Body of pancreas (tissue), 4 donors: ENCODE measurements around the gene DCLRE1C. TPM values are rescaled to one million over a fixed set of nuclear protein-coding genes. Genes with fewer than 3 reads are reported as not detected.

Source experiments
- ATAC-seq: fragments of 150-250 bp; one replicate; pipeline ENCODE4 v1.9.1; 2016
- DNase-seq, 4 donors: peaks; one replicate each; pipeline ENCODE4 v3.0.0-alpha.2; 2019
- H3K27ac ChIP-seq, 4 donors: fragments of 200-600 bp; sonication (generic); 1 replicate in 3 of 4; 2 replicates in 1 of 4; pipeline versions ENCODE4 v1.5.1 to v1.6.1; 2016 to 2019; ENCODE audit warnings: mild to moderate bottlenecking in 1 of 4, mixed read lengths in 1 of 4, moderate library complexity in 1 of 4
- H3K27me3 ChIP-seq, 2 donors: fragments of 200-600 bp; sonication (generic); one replicate each; pipeline ENCODE4 v1.6.0; 2016; ENCODE audit warnings: mild to moderate bottlenecking in 1 of 2
- H3K36me3 ChIP-seq, 2 donors: fragments of 200-600 bp; sonication (generic); replicated peaks in 1 of 2; 2 replicates each; pipeline ENCODE4 v1.5.1; 2016; ENCODE audit warnings: low read depth in 2 of 2; ENCODE audit not compliant: insufficient read depth in 1 of 2
- H3K4me1 ChIP-seq: fragments of 200-600 bp; sonication (generic); one replicate; pipeline ENCODE4 v1.6.0; 2016
- H3K4me3 ChIP-seq, 2 donors: fragments of 200-600 bp; sonication (generic); 1 replicate in 1 of 2; 2 replicates in 1 of 2; pipeline ENCODE4 v1.5.1; 2016 to 2019
- H3K9me3 ChIP-seq, 3 donors: fragments of 200-600 bp; sonication (generic); 1 replicate in 2 of 3; 2 replicates in 1 of 3; pipeline ENCODE4 v1.5.1; 2016
- POLR2A ChIP-seq, 3 donors: fragments of 450-650 bp; IDR thresholded peaks; one replicate each; pipeline ENCODE4 v1.6.1; 2016; ENCODE audit warnings: antibody characterized with exemption in 3 of 3, mild to moderate bottlenecking in 2 of 3
- WGBS, 2 donors: methylation state at CpG; one replicate each; pipeline ENCODE4 v1.1.5; 2017; 5-methylcytosine and 5-hydroxymethylcytosine counted together
- intact Hi-C: fragments of 100-400 bp; cut with DNase I; formaldehyde crosslinking; loops from one replicate; pipeline ENCODE4 v1.15.1; 2023
- total RNA-seq, 2 donors: library from RNA; depleted of rRNA; stranded (reverse); fragments of >200 nt; gene quantifications; one replicate each; pipeline ENCODE4 v1.1.0, GENCODE V29; 2016
- TF ChIP-seq, protein P1 (sequence below), 7 experiments: fragments of 450-650 bp in 4 of 7; fragments of 200-600 bp in 3 of 7; sonication (generic) in 3 of 7; IDR thresholded peaks; one replicate each; pipeline ENCODE4 v1.5.1; 2016 to 2019; ENCODE audit warnings: antibody characterized with exemption in 7 of 7

Gene DCLRE1C
- total RNA-seq, 2 donors from 2014 or later: 4.7 to 10.9 TPM

GRCh38 chr10:14884082-14884481 lies 69.8 kb downstream of the DCLRE1C start:
- WGBS, 2 donors: 93% methylated on average over 3 of the region's 3 CpGs
- Histone ChIP-seq H3K4me3 (no peak overlapping the region), H3K4me1 (peaks cover 17% of the 10 kb centered on the region), H3K36me3 (no peaks in the 10 kb centered on the region), H3K9me3 (no peaks in the 10 kb centered on the region), H3K27ac (no peak overlapping the region), H3K27me3 (no peaks in the 10 kb centered on the region)
- DNase-seq (no peak), ATAC-seq (no peak)
- TF ChIP-seq, protein P1, sequence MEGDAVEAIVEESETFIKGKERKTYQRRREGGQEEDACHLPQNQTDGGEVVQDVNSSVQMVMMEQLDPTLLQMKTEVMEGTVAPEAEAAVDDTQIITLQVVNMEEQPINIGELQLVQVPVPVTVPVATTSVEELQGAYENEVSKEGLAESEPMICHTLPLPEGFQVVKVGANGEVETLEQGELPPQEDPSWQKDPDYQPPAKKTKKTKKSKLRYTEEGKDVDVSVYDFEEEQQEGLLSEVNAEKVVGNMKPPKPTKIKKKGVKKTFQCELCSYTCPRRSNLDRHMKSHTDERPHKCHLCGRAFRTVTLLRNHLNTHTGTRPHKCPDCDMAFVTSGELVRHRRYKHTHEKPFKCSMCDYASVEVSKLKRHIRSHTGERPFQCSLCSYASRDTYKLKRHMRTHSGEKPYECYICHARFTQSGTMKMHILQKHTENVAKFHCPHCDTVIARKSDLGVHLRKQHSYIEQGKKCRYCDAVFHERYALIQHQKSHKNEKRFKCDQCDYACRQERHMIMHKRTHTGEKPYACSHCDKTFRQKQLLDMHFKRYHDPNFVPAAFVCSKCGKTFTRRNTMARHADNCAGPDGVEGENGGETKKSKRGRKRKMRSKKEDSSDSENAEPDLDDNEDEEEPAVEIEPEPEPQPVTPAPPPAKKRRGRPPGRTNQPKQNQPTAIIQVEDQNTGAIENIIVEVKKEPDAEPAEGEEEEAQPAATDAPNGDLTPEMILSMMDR (IDR thresholded peaks at IDR 0.05): no peak
- TF ChIP-seq POLR2A (IDR thresholded peaks at IDR 0.05): no peak
- intact Hi-C loops: no loop called here

DNA sequence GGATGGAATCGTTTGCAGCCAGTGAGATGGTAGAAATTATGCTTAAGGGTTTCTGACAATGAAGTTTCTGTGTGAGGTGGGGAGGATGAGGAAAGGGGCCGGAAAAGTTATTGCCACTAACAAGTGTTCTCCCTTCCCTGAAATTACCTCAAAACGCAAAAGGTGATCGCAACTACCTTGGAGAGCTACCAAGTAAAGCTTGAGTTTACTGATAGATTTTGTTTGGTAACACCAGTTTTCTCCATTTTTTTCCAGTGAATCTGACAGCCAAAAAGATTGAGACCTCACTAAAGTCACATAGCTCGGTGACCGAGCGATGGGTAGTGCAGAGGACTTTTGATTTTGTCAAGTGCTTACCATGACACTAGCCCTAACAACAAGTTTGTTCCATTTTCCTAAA lies 73.7 kb downstream of the DCLRE1C start:
- ATAC-seq: no peak
- no peak for DNase-seq
- Histone ChIP-seq H3K36me3 (no peaks in the 10 kb centered on the region), H3K4me3 (no peak overlapping the region), H3K9me3 (no peaks in the 10 kb centered on the region), H3K27me3 (no peaks in the 10 kb centered on the region), H3K4me1 (peaks cover 37% of the 10 kb centered on the region), H3K27ac (no peak overlapping the region)
- WGBS, 2 donors: 41 to 49% methylated on average over 7 of the region's 7 CpGs
- intact Hi-C loops: no loop called here
- TF ChIP-seq, protein P1 (IDR thresholded peaks at IDR 0.05): no peak
- TF ChIP-seq POLR2A (IDR thresholded peaks at IDR 0.05): no peak

DNA sequence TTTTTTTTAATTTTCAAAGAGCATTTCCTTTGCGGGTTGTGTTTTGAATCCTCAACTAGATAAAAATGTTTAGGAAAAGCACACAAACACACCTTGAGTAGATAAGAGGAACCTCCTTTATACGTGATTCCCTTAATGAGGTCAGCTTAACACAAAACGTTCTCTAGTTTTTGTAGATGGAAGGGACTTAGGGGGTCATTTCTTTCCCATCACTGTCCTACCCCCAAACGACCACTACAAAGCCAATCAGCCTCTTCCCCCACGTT lies 74.0 kb downstream of the DCLRE1C start:
- Histone ChIP-seq H3K27ac (no peak overlapping the region), H3K4me3 (peak overlapping the region in 1 of 2 donors; percentile 93), H3K9me3 (no peaks in the 10 kb centered on the region), H3K36me3 (no peaks in the 10 kb centered on the region), H3K4me1 (peaks cover 34% of the 10 kb centered on the region), H3K27me3 (no peaks in the 10 kb centered on the region)
- TF ChIP-seq, protein P1 (IDR thresholded peaks at IDR 0.05): no peak
- TF ChIP-seq POLR2A (IDR thresholded peaks at IDR 0.05): no peak
- intact Hi-C loops: no loop called here
- DNase-seq (no peak), ATAC-seq (no peak)
- 1 to 2% methylated on average over 5 of the region's 5 CpGs for WGBS, 2 donors

- Histone ChIP-seq H3K9me3 (no peaks in the 10 kb centered on the region), H3K27me3 (no peaks in the 10 kb centered on the region), H3K4me3 (peak overlapping the region; percentile 92 to 93), H3K4me1 (peaks cover 31% of the 10 kb centered on the region), H3K27ac (peak overlapping the region; percentile 91 to 98 (median 94)), H3K36me3 (no peaks in the 10 kb centered on the region)
- ATAC-seq (no peak), DNase-seq (peak in 3 of 4 donors; percentile 22 to 32 (median 25))
- 1 to 2% methylated on average over 14 to 46 of the region's 60 CpGs for WGBS, 2 donors
- intact Hi-C loops: no loop called here
- TF ChIP-seq POLR2A (IDR thresholded peaks at IDR 0.05): no peak
- TF ChIP-seq, protein P1 (IDR thresholded peaks at IDR 0.05): no peak
Measured at GRCh38 chr10:14879124-14879927, 74.6 kb downstream of the DCLRE1C start.
